ENCODE measurements around the gene CDKN2B.

The CDKN2B gene

GRCh38 chr9:21985964-21986667 is 23.0 kb downstream of the CDKN2B start:
- WGBS, 2 donors (ENCODE audit: extremely low coverage in 2 of 2, insufficient read length in 2 of 2, insufficient replicate concordance in 1 of 2), result no CpG with 5 or more reads among the region's 5 CpGs
- Histone ChIP-seq H3K4ac (ENCODE audit: low read length) (no peak overlapping the region), H3K27me3 (ENCODE audit: control insufficient read depth in 3 of 3, insufficient read depth in 3 of 3, low read depth in 1 of 3, low read length in 3 of 3) (peaks cover 10 to 96% (median 29%) of the 10 kb centered on the region in 3 experiments), H2BK120ac (ENCODE audit: low read depth, low read length) (no peak overlapping the region), H3K4me1 (ENCODE audit: control insufficient read depth in 2 of 2, insufficient read depth in 1 of 2, low read depth in 1 of 2, low read length in 2 of 2) (no peaks in the 10 kb centered on the region), H3K4me3 (ENCODE audit: low read length in 2 of 2) (no peak overlapping the region), H3K23ac (ENCODE audit: low read depth, low read length, poor library complexity) (no peak overlapping the region), H3K18ac (ENCODE audit: low read length) (no peak overlapping the region), H3K36me3 (replicated peaks in 1 of 2; ENCODE audit: control insufficient read depth in 2 of 2, insufficient read depth in 2 of 2, low read length in 2 of 2) (no peaks in the 10 kb centered on the region), H4K91ac (ENCODE audit: low read depth, low read length, poor library complexity) (no peak overlapping the region), H3K14ac (ENCODE audit: low read length) (no peak overlapping the region), H3K79me1 (ENCODE audit: low read depth, low read length) (no peaks in the 10 kb centered on the region), H3K9ac (ENCODE audit: low read depth, low read length, poor library complexity) (no peak overlapping the region), H3K27ac (replicated peaks; ENCODE audit: low read length) (no peak overlapping the region), H3K9me3 (replicated peaks in 1 of 2; ENCODE audit: control insufficient read depth in 2 of 2, insufficient read depth in 1 of 2, low read depth in 1 of 2, low read length in 2 of 2) (peaks cover 0 to 6% of the 10 kb centered on the region in 2 donors), H2BK15ac (ENCODE audit: low read length) (no peak overlapping the region), H2AFZ (ENCODE audit: low read length) (no peak overlapping the region), H2BK12ac (ENCODE audit: low read length) (no peak overlapping the region), H2AK5ac (ENCODE audit: low read depth, low read length) (no peak overlapping the region), H3K4me2 (ENCODE audit: insufficient read depth, low read length, poor library complexity, severe bottlenecking) (no peak overlapping the region), H4K8ac (ENCODE audit: low read depth, low read length) (no peak overlapping the region), H2BK5ac (ENCODE audit: low read length) (no peak overlapping the region)
- no peak for DNase-seq (ENCODE audit: low spot score)

- Histone ChIP-seq H3K4me3 (ENCODE audit: low read length in 2 of 2) (no peak overlapping the region), H3K4me2 (ENCODE audit: insufficient read depth, low read length, poor library complexity, severe bottlenecking) (no peak overlapping the region), H3K18ac (ENCODE audit: low read length) (no peak overlapping the region), H3K4me1 (ENCODE audit: control insufficient read depth in 2 of 2, insufficient read depth in 1 of 2, low read depth in 1 of 2, low read length in 2 of 2) (no peaks in the 10 kb centered on the region), H3K27ac (replicated peaks; ENCODE audit: low read length) (no peak overlapping the region), H3K23ac (ENCODE audit: low read depth, low read length, poor library complexity) (no peak overlapping the region), H2BK15ac (ENCODE audit: low read length) (no peak overlapping the region), H2BK120ac (ENCODE audit: low read depth, low read length) (no peak overlapping the region), H2AFZ (ENCODE audit: low read length) (no peak overlapping the region), H3K9me3 (replicated peaks in 1 of 2; ENCODE audit: control insufficient read depth in 2 of 2, insufficient read depth in 1 of 2, low read depth in 1 of 2, low read length in 2 of 2) (no peaks in the 10 kb centered on the region), H3K14ac (ENCODE audit: low read length) (no peak overlapping the region), H3K79me1 (ENCODE audit: low read depth, low read length) (no peaks in the 10 kb centered on the region), H4K8ac (ENCODE audit: low read depth, low read length) (no peak overlapping the region), H3K27me3 (ENCODE audit: control insufficient read depth in 3 of 3, insufficient read depth in 3 of 3, low read depth in 1 of 3, low read length in 3 of 3) (peaks cover 0 to 92% (median 17%) of the 10 kb centered on the region in 3 experiments), H3K4ac (ENCODE audit: low read length) (no peak overlapping the region), H2BK12ac (ENCODE audit: low read length) (no peak overlapping the region), H2AK5ac (ENCODE audit: low read depth, low read length) (no peak overlapping the region), H3K36me3 (replicated peaks in 1 of 2; ENCODE audit: control insufficient read depth in 2 of 2, insufficient read depth in 2 of 2, low read length in 2 of 2) (no peaks in the 10 kb centered on the region), H2BK5ac (ENCODE audit: low read length) (no peak overlapping the region), H3K9ac (ENCODE audit: low read depth, low read length, poor library complexity) (no peak overlapping the region), H4K91ac (ENCODE audit: low read depth, low read length, poor library complexity) (no peak overlapping the region)
- no peak for DNase-seq (ENCODE audit: low spot score)
Observed at GRCh38 chr9:21984101-21984500, 25.0 kb downstream of the CDKN2B start.

- no peak overlapping the region for H2BK5ac ChIP-seq (ENCODE audit: low read length)
- no peak overlapping the region for H3K4ac ChIP-seq (ENCODE audit: low read length)
- DNase-seq (ENCODE audit: low spot score), result no peak
- no peak overlapping the region for H2BK12ac ChIP-seq (ENCODE audit: low read length)
- no peak overlapping the region for H2BK15ac ChIP-seq (ENCODE audit: low read length)
- H3K9ac ChIP-seq (ENCODE audit: low read depth, low read length, poor library complexity), result no peak overlapping the region
- no peak overlapping the region for H3K4me3 ChIP-seq (ENCODE audit: low read length in 2 of 2)
- H3K4me2 ChIP-seq (ENCODE audit: insufficient read depth, low read length, poor library complexity, severe bottlenecking), result no peak overlapping the region
- no peaks in the 10 kb centered on the region for H3K79me1 ChIP-seq (ENCODE audit: low read depth, low read length)
- WGBS, 2 donors (ENCODE audit: extremely low coverage in 2 of 2, insufficient read length in 2 of 2, insufficient replicate concordance in 1 of 2), result no CpG with 5 or more reads among the region's 1 CpG
- no peak overlapping the region for H4K91ac ChIP-seq (ENCODE audit: low read depth, low read length, poor library complexity)
- no peak overlapping the region for H3K23ac ChIP-seq (ENCODE audit: low read depth, low read length, poor library complexity)
- H3K27me3 ChIP-seq (ENCODE audit: control insufficient read depth in 3 of 3, insufficient read depth in 3 of 3, low read depth in 1 of 3, low read length in 3 of 3), result peaks cover 0 to 92% (median 17%) of the 10 kb centered on the region in 3 experiments
- no peaks in the 10 kb centered on the region for H3K9me3 ChIP-seq (replicated peaks in 1 of 2; ENCODE audit: control insufficient read depth in 2 of 2, insufficient read depth in 1 of 2, low read depth in 1 of 2, low read length in 2 of 2)
- no peak overlapping the region for H2BK120ac ChIP-seq (ENCODE audit: low read depth, low read length)
- no peaks in the 10 kb centered on the region for H3K4me1 ChIP-seq (ENCODE audit: control insufficient read depth in 2 of 2, insufficient read depth in 1 of 2, low read depth in 1 of 2, low read length in 2 of 2)
- H4K8ac ChIP-seq (ENCODE audit: low read depth, low read length), result no peak overlapping the region
- H3K14ac ChIP-seq (ENCODE audit: low read length), result no peak overlapping the region
- no peak overlapping the region for H2AFZ ChIP-seq (ENCODE audit: low read length)
- no peak overlapping the region for H3K27ac ChIP-seq (replicated peaks; ENCODE audit: low read length)
- H2AK5ac ChIP-seq (ENCODE audit: low read depth, low read length), result no peak overlapping the region
- H3K36me3 ChIP-seq (replicated peaks in 1 of 2; ENCODE audit: control insufficient read depth in 2 of 2, insufficient read depth in 2 of 2, low read length in 2 of 2), result no peaks in the 10 kb centered on the region
- no peak overlapping the region for H3K18ac ChIP-seq (ENCODE audit: low read length)
Observed at GRCh38 chr9:21983561-21983935, 25.6 kb downstream of the CDKN2B start.

- Histone ChIP-seq H4K8ac (ENCODE audit: low read depth, low read length) (no peak overlapping the region), H2BK120ac (ENCODE audit: low read depth, low read length) (no peak overlapping the region), H2BK12ac (ENCODE audit: low read length) (no peak overlapping the region), H3K18ac (ENCODE audit: low read length) (no peak overlapping the region), H3K23ac (ENCODE audit: low read depth, low read length, poor library complexity) (no peak overlapping the region), H2BK5ac (ENCODE audit: low read length) (no peak overlapping the region), H2AFZ (ENCODE audit: low read length) (no peak overlapping the region), H3K27ac (replicated peaks; ENCODE audit: low read length) (no peak overlapping the region), H3K9ac (ENCODE audit: low read depth, low read length, poor library complexity) (no peak overlapping the region), H2AK5ac (ENCODE audit: low read depth, low read length) (no peak overlapping the region), H3K4me3 (ENCODE audit: low read length in 2 of 2) (no peak overlapping the region), H3K9me3 (replicated peaks in 1 of 2; ENCODE audit: control insufficient read depth in 2 of 2, insufficient read depth in 1 of 2, low read depth in 1 of 2, low read length in 2 of 2) (no peaks in the 10 kb centered on the region), H3K4me2 (ENCODE audit: insufficient read depth, low read length, poor library complexity, severe bottlenecking) (no peak overlapping the region), H2BK15ac (ENCODE audit: low read length) (no peak overlapping the region), H3K14ac (ENCODE audit: low read length) (no peak overlapping the region), H3K36me3 (replicated peaks in 1 of 2; ENCODE audit: control insufficient read depth in 2 of 2, insufficient read depth in 2 of 2, low read length in 2 of 2) (no peaks in the 10 kb centered on the region), H3K4me1 (ENCODE audit: control insufficient read depth in 2 of 2, insufficient read depth in 1 of 2, low read depth in 1 of 2, low read length in 2 of 2) (no peaks in the 10 kb centered on the region), H3K27me3 (ENCODE audit: control insufficient read depth in 3 of 3, insufficient read depth in 3 of 3, low read depth in 1 of 3, low read length in 3 of 3) (peaks cover 0 to 90% (median 13%) of the 10 kb centered on the region in 3 experiments), H4K91ac (ENCODE audit: low read depth, low read length, poor library complexity) (no peak overlapping the region), H3K4ac (ENCODE audit: low read length) (no peak overlapping the region), H3K79me1 (ENCODE audit: low read depth, low read length) (no peaks in the 10 kb centered on the region)
- DNase-seq (ENCODE audit: low spot score), result no peak
- WGBS, 2 donors (ENCODE audit: extremely low coverage in 2 of 2, insufficient read length in 2 of 2, insufficient replicate concordance in 1 of 2), result no CpG with 5 or more reads among the region's 1 CpG
Observed at GRCh38 chr9:21982861-21983560, 26.1 kb downstream of the CDKN2B start.

All from neuronal stem cell (in vitro differentiated cells).